H1 (cell line): ENCODE results near the gene ARHGAP24. TPM values are rescaled to one million over a fixed set of nuclear protein-coding genes. Genes with fewer than 3 reads are reported as not detected.

Experiments
- CTCF ChIA-PET: fragments of 300-600 bp; sonication (Branson Sonifier 250); formaldehyde crosslinking; loops from one replicate; lab custom pipeline; 2021; ENCODE audit not compliant: partially characterized antibody; lab: Charles Lee
- POLR2A ChIA-PET: fragments of 300-600 bp; sonication (Branson Sonifier 250); formaldehyde crosslinking; loops from one replicate; lab custom pipeline; 2021; ENCODE audit warnings: inconsistent platforms; ENCODE audit not compliant: partially characterized antibody; lab: Charles Lee
- DNase-seq, 2 experiments: peaks; one replicate each; pipeline versions ENCODE4 v3.0.0 to v3.0.0-alpha.2; 2010 to 2022; ENCODE audit warnings: low spot score in 2 of 2, low read depth in 1 of 2, mixed read lengths in 1 of 2
- FAIRE-seq: peaks from 2 replicates; lab custom pipeline; 2011; peaks lifted over from hg19 to GRCh38; lab: Jason Lieb, UNC
- H2AFZ ChIP-seq: 2 replicates; pipeline ENCODE4 v1.8.1; 2012; ENCODE audit warnings: low read length, inconsistent platforms
- H2AK5ac ChIP-seq: 2 replicates; pipeline ENCODE4 v1.6.1; 2013; ENCODE audit warnings: low read depth, low read length
- H2BK120ac ChIP-seq: replicated peaks from 2 replicates; pipeline ENCODE3; 2013; ENCODE audit warnings: low read depth, low read length, inconsistent platforms
- H2BK12ac ChIP-seq: 2 replicates; pipeline ENCODE4 v1.6.1; 2013; ENCODE audit warnings: low read depth, low read length
- H2BK15ac ChIP-seq: 2 replicates; pipeline ENCODE4 v1.6.1; 2013; ENCODE audit warnings: low read length
- H2BK20ac ChIP-seq: 2 replicates; pipeline ENCODE4 v1.6.1; 2013; ENCODE audit warnings: low read length
- H2BK5ac ChIP-seq: 2 replicates; pipeline ENCODE4 v1.6.1; 2013; ENCODE audit warnings: low read depth, low read length
- H3K14ac ChIP-seq: 2 replicates; pipeline ENCODE4 v1.6.1; 2013; ENCODE audit warnings: inconsistent platforms; ENCODE audit not compliant: insufficient read length
- H3K18ac ChIP-seq: 2 replicates; pipeline ENCODE4 v1.6.1; 2013; ENCODE audit warnings: low read length; ENCODE audit errors: extremely low read depth
- H3K23ac ChIP-seq: 2 replicates; pipeline ENCODE4 v1.6.1; 2013; ENCODE audit warnings: inconsistent platforms; ENCODE audit not compliant: insufficient read length
- H3K23me2 ChIP-seq: 2 replicates; pipeline ENCODE4 v1.6.1; 2013; ENCODE audit warnings: low read depth, low read length
- H3K27ac ChIP-seq: 2 replicates; pipeline ENCODE4 v1.6.1; 2011; ENCODE audit warnings: low read depth, low read length, inconsistent platforms
- H3K27me3 ChIP-seq, 4 experiments: replicated peaks in 1 of 4; 1 replicate in 1 of 4; 2 replicates in 3 of 4; pipeline versions ENCODE4 v1.6.1 to v1.8.1; 2011 to 2013; ENCODE audit warnings: low read length in 3 of 4, mild to moderate bottlenecking in 3 of 4, inconsistent platforms in 2 of 4, mixed read lengths in 2 of 4, moderate library complexity in 1 of 4; ENCODE audit not compliant: control insufficient read depth in 3 of 4, insufficient read depth in 3 of 4; ENCODE audit errors: extremely low read depth in 1 of 4
- H3K36me3 ChIP-seq, 4 experiments: 2 replicates each; pipeline versions ENCODE4 v1.6.1 to v1.8.1; 2011 to 2013; ENCODE audit warnings: mild to moderate bottlenecking in 4 of 4, low read length in 3 of 4, moderate library complexity in 2 of 4, control low read depth in 1 of 4, inconsistent platforms in 1 of 4; ENCODE audit not compliant: insufficient read depth in 4 of 4, control insufficient read depth in 2 of 4
- H3K4ac ChIP-seq: replicated peaks from 2 replicates; pipeline ENCODE3; 2013; ENCODE audit warnings: low read length, low read depth, mixed read lengths, inconsistent platforms; ENCODE audit not compliant: insufficient read length
- H3K4me1 ChIP-seq, 4 experiments: replicated peaks in 1 of 4; 1 replicate in 1 of 4; 2 replicates in 3 of 4; pipeline versions ENCODE4 v1.6.1 to v1.8.1; 2011 to 2013; ENCODE audit warnings: low read length in 3 of 4, inconsistent platforms in 2 of 4, mixed read lengths in 1 of 4; ENCODE audit not compliant: insufficient read depth in 4 of 4, control insufficient read depth in 3 of 4
- H3K4me2 ChIP-seq, 2 experiments: 2 replicates each; pipeline versions ENCODE4 v1.6.1 to v1.8.1; 2011 to 2013; ENCODE audit warnings: low read depth in 2 of 2, low read length in 2 of 2, control low read depth in 1 of 2, inconsistent platforms in 1 of 2, mild to moderate bottlenecking in 1 of 2; ENCODE audit not compliant: insufficient read depth in 1 of 2
- H3K4me3 ChIP-seq, 4 experiments: fragments of 200-600, 300-600 bp in 1 of 4; sonication (generic), shearing (Covaris generic), sonication (Bioruptor Twin) in 1 of 4; 2 replicates each; pipeline versions ENCODE4 v1.5.1 to v1.8.1; 2011 to 2016; ENCODE audit warnings: low read length in 4 of 4, low read depth in 3 of 4, control low read depth in 2 of 4, inconsistent platforms in 2 of 4, mild to moderate bottlenecking in 2 of 4, mixed read lengths in 1 of 4, moderate library complexity in 1 of 4; ENCODE audit not compliant: insufficient read depth in 2 of 4; ENCODE audit errors: extremely low read depth in 1 of 4
- H3K56ac ChIP-seq: replicated peaks from 2 replicates; pipeline ENCODE3; 2013; ENCODE audit warnings: low read depth, mild to moderate bottlenecking, mixed read lengths, low read length, inconsistent platforms; ENCODE audit not compliant: insufficient read length
- H3K79me1 ChIP-seq: 2 replicates; pipeline ENCODE4 v1.6.1; 2013; ENCODE audit warnings: low read depth, low read length, control low read depth
- H3K79me2 ChIP-seq, 2 experiments: 2 replicates each; pipeline versions ENCODE4 v1.6.1 to v1.8.1; 2012 to 2013; ENCODE audit warnings: low read length in 2 of 2, mild to moderate bottlenecking in 2 of 2, inconsistent platforms in 1 of 2; ENCODE audit not compliant: insufficient read depth in 2 of 2, control insufficient read depth in 1 of 2
- H3K9ac ChIP-seq, 4 experiments: replicated peaks in 1 of 4; 1 replicate in 1 of 4; 2 replicates in 3 of 4; pipeline versions ENCODE4 v1.6.1 to v1.8.1; 2011 to 2013; ENCODE audit warnings: low read depth in 3 of 4, low read length in 3 of 4, control low read depth in 2 of 4, mild to moderate bottlenecking in 2 of 4, moderate library complexity in 2 of 4, inconsistent platforms in 1 of 4; ENCODE audit errors: extremely low read depth in 1 of 4
- H3K9me3 ChIP-seq, 2 experiments: 2 replicates each; pipeline versions ENCODE4 v1.6.1 to v1.8.1; 2012 to 2013; ENCODE audit warnings: mild to moderate bottlenecking in 2 of 2, moderate library complexity in 2 of 2, control low read depth in 1 of 2, inconsistent platforms in 1 of 2, low read depth in 1 of 2, low read length in 1 of 2, mixed read lengths in 1 of 2; ENCODE audit not compliant: insufficient read depth in 2 of 2
- H4K20me1 ChIP-seq, 2 experiments: replicated peaks in 1 of 2; 2 replicates each; pipeline versions ENCODE3 to v1.8.1; 2011 to 2013; ENCODE audit warnings: inconsistent platforms in 2 of 2, low read length in 2 of 2, mild to moderate bottlenecking in 1 of 2; ENCODE audit not compliant: insufficient read depth in 2 of 2, control insufficient read depth in 1 of 2
- H4K5ac ChIP-seq: 2 replicates; pipeline ENCODE4 v1.6.1; 2013; ENCODE audit warnings: low read length, low read depth, mixed read lengths, inconsistent platforms; ENCODE audit not compliant: insufficient read length
- H4K8ac ChIP-seq: 2 replicates; pipeline ENCODE4 v1.8.0; 2013; ENCODE audit warnings: mild to moderate bottlenecking, moderate library complexity, low read length, inconsistent platforms; ENCODE audit not compliant: insufficient read depth; ENCODE audit errors: extremely low read depth
- H4K91ac ChIP-seq: replicated peaks from 2 replicates; pipeline ENCODE3; 2013; ENCODE audit warnings: low read length, mixed read lengths, inconsistent platforms; ENCODE audit not compliant: insufficient read length
- ATF3 ChIP-seq: IDR thresholded peaks from 2 replicates; pipeline ENCODE4 v1.6.1; 2011; ENCODE audit warnings: low read depth, mild to moderate bottlenecking, low read length; ENCODE audit not compliant: insufficient read depth
- EGR1 ChIP-seq: IDR thresholded peaks from 2 replicates; pipeline ENCODE4 v1.6.1; 2011; ENCODE audit warnings: low read depth, low read length, borderline replicate concordance
- JUN ChIP-seq: IDR thresholded peaks from 2 replicates; pipeline ENCODE4 v1.6.1; 2011; ENCODE audit warnings: low read depth, mild to moderate bottlenecking, improper control_type of control experiment, low read length
- JUND ChIP-seq: IDR thresholded peaks from 2 replicates; pipeline ENCODE4 v1.6.1; 2011; ENCODE audit warnings: mild to moderate bottlenecking, improper control_type of control experiment, low read length
- KDM1A ChIP-seq: fragments of 200-600, 300-600 bp; sonication (generic); IDR thresholded peaks from 2 replicates; pipeline ENCODE4 v1.7.1; 2016; ENCODE audit warnings: mild to moderate bottlenecking, low read length, borderline replicate concordance
- NRF1 ChIP-seq: IDR thresholded peaks from 2 replicates; pipeline ENCODE4 v1.6.1; 2011; ENCODE audit warnings: mild to moderate bottlenecking, low read depth, low read length, improper control_type of control experiment
- TBP ChIP-seq: IDR thresholded peaks from 2 replicates; pipeline ENCODE4 v1.6.1; 2011; ENCODE audit warnings: low read depth, low read length, improper control_type of control experiment
- WGBS, 2 experiments: shearing (Covaris generic) in 1 of 2; methylation state at CpG; one replicate each; pipeline versions ENCODE4 v1.1.6 to v1.1.7; 2013 to 2015; ENCODE audit warnings: low lambda C conversion rate in 2 of 2, mixed read lengths in 2 of 2, inconsistent platforms in 1 of 2, low coverage in 1 of 2, missing lambda C conversion rate in 1 of 2; ENCODE audit not compliant: insufficient replicate concordance in 2 of 2, insufficient coverage in 1 of 2, insufficient read length in 1 of 2; ENCODE audit errors: extremely low coverage in 1 of 2, missing lambda C conversion rate in 1 of 2; 5-methylcytosine and 5-hydroxymethylcytosine counted together
- polyA plus RNA-seq, 7 experiments: library from polyadenylated mRNA; depleted of rRNA in 3 of 7; stranded (reverse) in 5 of 7; unstranded in 2 of 7; fragments of >200 nt in 5 of 7; fragments of 200-250 nt in 2 of 7; gene quantifications; 1 replicate in 5 of 7; 2 replicates in 1 of 7; 4 replicates in 1 of 7; pipeline versions ENCODE4 v1.2.1 to v1.2.3, GENCODE V29; 2011 to 2013; ENCODE audit warnings: missing spikeins in 2 of 7, mixed read lengths in 2 of 7
- total RNA-seq: library from RNA; stranded (reverse); fragmentation: NEBNext Ultra II Directional; extraction: Animal tissue kit (Norgen Biotek cat#: 25700); gene quantifications from 2 replicates; pipeline ENCODE4 v1.2.1, GENCODE V29; 2021
- TF ChIP-seq, protein P1 (sequence below): IDR thresholded peaks from 2 replicates; pipeline ENCODE4 v1.6.1; 2012; ENCODE audit warnings: inconsistent platforms

The ARHGAP24 gene
- total and polyA plus RNA-seq, 2 of the 8 experiments (the other 6 are each of a cell fraction or from before 2014, with no cell fraction given): 0.08 to 0.50 TPM

- CTCF ChIA-PET: interaction anchor here (0.5 to 1.4 kb wide), 2 partner anchors 9 to 1342 kb away, joined by 3 read pairs; no protein-coding TSS in a partner anchor
Observed at GRCh38 chr4:85499573-85499972, 24.6 kb downstream of the ARHGAP24 start.

More at GRCh38 chr4:85499573-85499972, 24.6 kb downstream of the ARHGAP24 start:
- no peak overlapping the region for H4K91ac ChIP-seq
- no peak overlapping the region for H3K4me2 ChIP-seq
- H3K23ac ChIP-seq: no peak overlapping the region
- no peaks in the 10 kb centered on the region for H3K23me2 ChIP-seq
- FAIRE-seq (no peak), DNase-seq (no peak)
- no peaks in the 10 kb centered on the region for H4K20me1 ChIP-seq
- no peak overlapping the region for H2BK20ac ChIP-seq
- H3K79me2 ChIP-seq: no peaks in the 10 kb centered on the region
- no peak overlapping the region for H4K5ac ChIP-seq
- WGBS, 2 experiments: 89% methylated on average over 3 of the region's 3 CpGs; no CpG with 5 or more reads in 1 of the 2 experiments
- H2BK12ac ChIP-seq: no peak overlapping the region
- no peak overlapping the region for H3K9ac ChIP-seq
- no peaks in the 10 kb centered on the region for H3K4me1 ChIP-seq
- no peak overlapping the region for H3K4ac ChIP-seq
- no peak overlapping the region for H3K18ac ChIP-seq
- no peak overlapping the region for H3K4me3 ChIP-seq
- TF ChIP-seq JUND (no peak), NRF1 (no peak), ATF3 (no peak), KDM1A (no peak), TBP (no peak), EGR1 (no peak), JUN (no peak)
- TF ChIP-seq, protein P1, sequence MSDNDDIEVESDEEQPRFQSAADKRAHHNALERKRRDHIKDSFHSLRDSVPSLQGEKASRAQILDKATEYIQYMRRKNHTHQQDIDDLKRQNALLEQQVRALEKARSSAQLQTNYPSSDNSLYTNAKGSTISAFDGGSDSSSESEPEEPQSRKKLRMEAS: no peak
- H4K8ac ChIP-seq: no peak overlapping the region
- H3K79me1 ChIP-seq: no peaks in the 10 kb centered on the region
- H3K27ac ChIP-seq: no peak overlapping the region
- H2AK5ac ChIP-seq: no peak overlapping the region
- no peak overlapping the region for H2BK15ac ChIP-seq
- no peaks in the 10 kb centered on the region for H3K27me3 ChIP-seq
- POLR2A ChIA-PET: no interaction called here
- H2AFZ ChIP-seq: no peak overlapping the region; the same call in 1 of the 2 replicates
- no peaks in the 10 kb centered on the region for H3K9me3 ChIP-seq
- H2BK5ac ChIP-seq: no peak overlapping the region
- no peak overlapping the region for H2BK120ac ChIP-seq
- no peaks in the 10 kb centered on the region for H3K36me3 ChIP-seq
- H3K14ac ChIP-seq: no peak overlapping the region
- H3K56ac ChIP-seq: no peak overlapping the region
